SK-N-SH (cell line): ENCODE data around the gene CHD6. TPM values are rescaled to one million over a fixed set of nuclear protein-coding genes. Genes with fewer than 3 reads are reported as not detected.

Experiments
- CTCF ChIA-PET: fragments of 300-600, 350-600 bp; formaldehyde crosslinking; extraction: SDS; loops from one replicate; lab custom pipeline; 2021; lab: Yijun Ruan, JAX
- POLR2A ChIA-PET: fragments of 350-600 bp; sonication (Branson Sonifier 250); formaldehyde crosslinking; extraction: SDS; loops from one replicate; lab custom pipeline; 2020; ENCODE audit warnings: antibody characterized with exemption, inconsistent platforms; lab: Yijun Ruan, JAX
- DNase-seq: peaks from one replicate; pipeline ENCODE4 v3.0.0; 2012
- H2AFZ ChIP-seq: fragments of 200-600 bp; sonication (generic); 2 replicates; pipeline ENCODE4 v1.8.1; 2016; ENCODE audit warnings: antibody characterized with exemption, mild to moderate bottlenecking, low read depth
- H3F3A ChIP-seq: fragments of 200-600 bp; sonication (generic); replicated peaks from 2 replicates; pipeline ENCODE3; 2016; ENCODE audit warnings: antibody characterized with exemption, mild to moderate bottlenecking; ENCODE audit not compliant: insufficient read depth
- H3K27ac ChIP-seq, 2 experiments: fragments of 200-500 bp in 1 of 2; fragments of 200-600 bp in 1 of 2; sonication (Bioruptor generic) in 1 of 2; sonication (generic), shearing (Covaris generic) in 1 of 2; 2 replicates each; pipeline versions ENCODE4 v1.5.1 to v1.6.1; 2014 to 2016; ENCODE audit warnings: low read depth in 2 of 2, inconsistent platforms in 1 of 2, low read length in 1 of 2, mild to moderate bottlenecking in 1 of 2, mixed read lengths in 1 of 2
- H3K27me3 ChIP-seq: fragments of 200-600 bp; sonication (generic), shearing (Covaris generic); 2 replicates; pipeline ENCODE4 v1.6.1; 2016; ENCODE audit warnings: mixed run types; ENCODE audit not compliant: insufficient read depth
- H3K36me3 ChIP-seq, 2 experiments: fragments of 200-500 bp in 1 of 2; fragments of 200-600 bp in 1 of 2; sonication (Bioruptor generic) in 1 of 2; sonication (generic) in 1 of 2; replicated peaks in 1 of 2; 2 replicates each; pipeline versions ENCODE3 to v1.5.1; 2014 to 2016; ENCODE audit warnings: low read length in 1 of 2, mild to moderate bottlenecking in 1 of 2; ENCODE audit not compliant: insufficient read depth in 2 of 2, control insufficient read depth in 1 of 2
- H3K4me1 ChIP-seq, 2 experiments: fragments of 200-500 bp in 1 of 2; fragments of 200-600 bp in 1 of 2; sonication (Bioruptor generic) in 1 of 2; sonication (generic), shearing (Covaris generic) in 1 of 2; 2 replicates each; pipeline versions ENCODE4 v1.5.1 to v1.6.1; 2014 to 2016; ENCODE audit warnings: low read depth in 1 of 2, low read length in 1 of 2, mixed run types in 1 of 2; ENCODE audit not compliant: insufficient read depth in 2 of 2, control insufficient read depth in 1 of 2
- H3K4me2 ChIP-seq: fragments of 200-600 bp; sonication (generic), shearing (Covaris generic); 2 replicates; pipeline ENCODE4 v1.6.1; 2017; ENCODE audit warnings: mixed run types
- H3K4me3 ChIP-seq, 2 experiments: fragments of 200-500 bp in 1 of 2; fragments of 200-600 bp in 1 of 2; sonication (Bioruptor generic) in 1 of 2; sonication (generic), shearing (Covaris generic) in 1 of 2; 2 replicates each; pipeline versions ENCODE4 v1.5.1 to v1.8.1; 2014 to 2016; ENCODE audit warnings: low read depth in 2 of 2, inconsistent platforms in 1 of 2, low read length in 1 of 2, mild to moderate bottlenecking in 1 of 2, mixed read lengths in 1 of 2, moderate library complexity in 1 of 2
- H3K79me2 ChIP-seq: fragments of 200-600 bp; sonication (generic); 2 replicates; pipeline ENCODE4 v1.8.1; 2017; ENCODE audit warnings: mild to moderate bottlenecking; ENCODE audit not compliant: insufficient read depth
- H3K9ac ChIP-seq: fragments of 200-600 bp; sonication (generic); 2 replicates; pipeline ENCODE4 v1.6.1; 2017; ENCODE audit warnings: mixed run types
- H3K9me2 ChIP-seq: fragments of 200-600 bp; sonication (generic); 2 replicates; pipeline ENCODE4 v1.6.1; 2017; ENCODE audit warnings: mixed run types
- H3K9me3 ChIP-seq: fragments of 200-600 bp; sonication (generic); 2 replicates; pipeline ENCODE4 v1.6.1; 2017; ENCODE audit warnings: mixed run types, mild to moderate bottlenecking, moderate library complexity
- H4K20me1 ChIP-seq: fragments of 200-600 bp; sonication (generic); 2 replicates; pipeline ENCODE4 v1.6.1; 2017; ENCODE audit warnings: mild to moderate bottlenecking, mixed run types; ENCODE audit not compliant: insufficient read depth
- ELF1 ChIP-seq: IDR thresholded peaks from 2 replicates; pipeline ENCODE4 v1.4.0; 2012
- EP300 ChIP-seq, 2 experiments: IDR thresholded peaks; 2 replicates each; pipeline versions ENCODE4 v1.4.0 to v1.6.1; 2012; ENCODE audit warnings: borderline replicate concordance in 1 of 2, low read depth in 1 of 2, low read length in 1 of 2
- FOSL2 ChIP-seq: IDR thresholded peaks from 2 replicates; pipeline ENCODE4 v1.4.0; 2012; ENCODE audit warnings: low read depth, mild to moderate bottlenecking, moderate library complexity, borderline replicate concordance
- FOXJ3 ChIP-seq: sonication (generic); formaldehyde crosslinking; IDR thresholded peaks from 2 replicates; pipeline ENCODE4 v1.5.1; 2020; ENCODE audit warnings: mild to moderate bottlenecking, missing genetic modification reagents
- FOXM1 ChIP-seq: IDR thresholded peaks from 2 replicates; pipeline ENCODE4 v1.4.0; 2012; ENCODE audit warnings: low read depth, mild to moderate bottlenecking
- MAX ChIP-seq: IDR thresholded peaks from 2 replicates; pipeline ENCODE4 v1.4.0; 2012; ENCODE audit warnings: low read depth
- MEF2A ChIP-seq: IDR thresholded peaks from 2 replicates; pipeline ENCODE4 v1.4.0; 2012; ENCODE audit warnings: low read depth, borderline replicate concordance
- NRF1 ChIP-seq: IDR thresholded peaks from 2 replicates; pipeline ENCODE4 v1.6.1; 2012; ENCODE audit warnings: low read depth, mild to moderate bottlenecking, low read length
- REST ChIP-seq: IDR thresholded peaks from 2 replicates; pipeline ENCODE4 v1.6.1; 2012; ENCODE audit warnings: mild to moderate bottlenecking, low read depth, low read length, moderate library complexity
- RXRA ChIP-seq: IDR thresholded peaks from 2 replicates; pipeline ENCODE4 v1.4.0; 2012; ENCODE audit warnings: low read depth, mild to moderate bottlenecking, borderline replicate concordance
- SIN3A ChIP-seq: IDR thresholded peaks from 2 replicates; pipeline ENCODE4 v1.6.1; 2012; ENCODE audit warnings: low read depth, mild to moderate bottlenecking, low read length, moderate library complexity, borderline replicate concordance
- TAF1 ChIP-seq: IDR thresholded peaks from 2 replicates; pipeline ENCODE4 v1.6.1; 2012; ENCODE audit warnings: low read depth, mild to moderate bottlenecking, low read length, moderate library complexity, borderline replicate concordance
- TCF12 ChIP-seq: IDR thresholded peaks from 2 replicates; pipeline ENCODE4 v1.4.0; 2012
- USF2 ChIP-seq: fragments of 150-350 bp; IDR thresholded peaks from 2 replicates; pipeline ENCODE4 v1.6.1; 2017; ENCODE audit warnings: antibody characterized with exemption, low read length, low read depth, borderline replicate concordance
- YY1 ChIP-seq: IDR thresholded peaks from 2 replicates; pipeline ENCODE4 v1.4.0; 2012; ENCODE audit warnings: low read depth, mild to moderate bottlenecking
- WGBS: methylation state at CpG from one replicate; pipeline ENCODE4 v1.1.6; 2017; ENCODE audit warnings: low lambda C conversion rate; 5-methylcytosine and 5-hydroxymethylcytosine counted together
- polyA plus RNA-seq, 3 experiments: library from polyadenylated mRNA; depleted of rRNA; stranded (reverse); fragments of >200 nt; gene quantifications; 2 replicates each; pipeline ENCODE4 v1.2.3, GENCODE V29; 2012

CHD6 gene
- polyA plus RNA-seq, 1 of the 3 experiments (the other 2 are of a cell fraction): 7.1 TPM

- no peaks in the 10 kb centered on the region; the same call in 1 of the 2 replicates for H3K9me2 ChIP-seq
- TF ChIP-seq NRF1 (no peak), FOXJ3 (CRISPR knock-in tag) (no peak), TCF12 (no peak), USF2 (no peak), SIN3A (no peak), EP300 (IDR thresholded peaks at IDR 0.05; ENCODE audit: borderline replicate concordance in 1 of 2, low read depth in 1 of 2, low read length in 1 of 2) (no peak), MEF2A (no peak), REST (no peak), TAF1 (no peak), RXRA (no peak), ELF1 (no peak), FOXM1 (no peak), MAX (no peak), FOSL2 (no peak), YY1 (no peak)
- H3K4me1 ChIP-seq: peaks cover 0 to 11% of the 10 kb centered on the region in 2 experiments; a peak in 3 of 4 replicates
- 97% methylated on average over 1 of the region's 1 CpG for WGBS
- POLR2A ChIA-PET: no interaction called here
- no peak overlapping the region; the same call in 1 of the 2 replicates for H3K4me2 ChIP-seq
- H3K27ac ChIP-seq: peak overlapping the region; percentile 10 to 11; a peak in 3 of 4 replicates
- DNase-seq: no peak
- no peak overlapping the region for H3K4me3 ChIP-seq
- H3F3A ChIP-seq: peaks cover 3% of the 10 kb centered on the region
- CTCF ChIA-PET: interaction anchor here (1.1 kb wide), 1 partner anchor 67 kb away, joined by 3 read pairs; no protein-coding TSS in a partner anchor
- no peaks in the 10 kb centered on the region for H4K20me1 ChIP-seq
- peaks cover 36 to 54% of the 10 kb centered on the region in 2 experiments for H3K36me3 ChIP-seq
- H3K27me3 ChIP-seq: no peaks in the 10 kb centered on the region
- H3K9ac ChIP-seq: no peak overlapping the region
- no peak overlapping the region for H2AFZ ChIP-seq
- no peaks in the 10 kb centered on the region for H3K9me3 ChIP-seq
- no peaks in the 10 kb centered on the region for H3K79me2 ChIP-seq
Observed at GRCh38 chr20:41476446-41476845, 141.7 kb downstream of the CHD6 start.
